ENCODE results near the gene ZNF771. TPM values are rescaled to one million over a fixed set of nuclear protein-coding genes. Genes with fewer than 3 reads are reported as not detected.

The ZNF771 gene
- total and polyA plus RNA-seq, 9 of the 15 experiments (the other 6 are each of a cell fraction or from before 2014, with no cell fraction given): 1.5 to 12.6 (median 4.4) TPM

GRCh38 chr16:30429678-30430427 lies 22.4 kb downstream of the ZNF771 start, which contains the start of gene DCTPP1 (continued):
- TF ChIP-seq KAT8 (IDR thresholded peaks at IDR 0.05; ENCODE audit: low read depth): no peak
- TF ChIP-seq DNMT1 (IDR thresholded peaks at IDR 0.05): no peak
- peak; percentile 34 for TF ChIP-seq EGR1 (conservative IDR thresholded peaks at IDR 0.05)
- no peak for TF ChIP-seq HDAC3 (IDR thresholded peaks at IDR 0.05; ENCODE audit: borderline replicate concordance, partially characterized antibody)
- TF ChIP-seq CBX8 (IDR thresholded peaks at IDR 0.05; ENCODE audit: borderline replicate concordance, extremely low read depth, low read depth, low read length, poor library complexity, severe bottlenecking): no peak
- TF ChIP-seq ZNF140 (CRISPR knock-in tag; IDR thresholded peaks at IDR 0.05): no peak
- TF ChIP-seq POLR2A (conservative IDR thresholded peaks at IDR 0.05): peak; percentile 82
- TF ChIP-seq PHTF2 (CRISPR knock-in tag; IDR thresholded peaks at IDR 0.05): no peak
- TF ChIP-seq RAD51 (IDR thresholded peaks at IDR 0.05; ENCODE audit: borderline replicate concordance, low read depth): no peak
- TF ChIP-seq ZNF165 (CRISPR knock-in tag; IDR thresholded peaks at IDR 0.05; ENCODE audit: borderline replicate concordance): no peak
- no peak for TF ChIP-seq ZNF699 (CRISPR knock-in tag; IDR thresholded peaks at IDR 0.05; ENCODE audit: insufficient replicate concordance)
- no peak for TF ChIP-seq U2AF2 (optimal IDR thresholded peaks at IDR 0.05; ENCODE audit: low read depth, low read length)
- no peak for TF ChIP-seq ZNF830 (CRISPR knock-in tag; IDR thresholded peaks at IDR 0.05)
- no peak for TF ChIP-seq POLR3A (IDR thresholded peaks at IDR 0.05; ENCODE audit: borderline replicate concordance, extremely low read depth, insufficient read depth, insufficient read length)
- TF ChIP-seq NFIC (IDR thresholded peaks at IDR 0.05): no peak
- TF ChIP-seq DACH1 (IDR thresholded peaks at IDR 0.05; ENCODE audit: partially characterized antibody): no peak
- peak; percentile 88 for TF ChIP-seq SMC3 (conservative IDR thresholded peaks at IDR 0.05; ENCODE audit: insufficient read depth, low read depth, low read length)
- no peak for TF ChIP-seq KDM2B (CRISPR knock-in tag; IDR thresholded peaks at IDR 0.05)
- TF ChIP-seq DIDO1 (tag; IDR thresholded peaks at IDR 0.05; ENCODE audit: low read depth): no peak
- no peak for TF ChIP-seq ZNF316 (IDR thresholded peaks at IDR 0.05)
- no peak for TF ChIP-seq ZBTB34 (CRISPR knock-in tag; IDR thresholded peaks at IDR 0.05)
- TF ChIP-seq HDAC8 (tag; IDR thresholded peaks at IDR 0.05): no peak
- TF ChIP-seq RBM34 (IDR thresholded peaks at IDR 0.05; ENCODE audit: borderline replicate concordance, insufficient read depth, low read length): no peak
- no peak for TF ChIP-seq ZNF3 (CRISPR knock-in tag; IDR thresholded peaks at IDR 0.05)
- TF ChIP-seq ZNF133 (CRISPR knock-in tag; IDR thresholded peaks at IDR 0.05): no peak
- TF ChIP-seq ZNF395 (CRISPR knock-in tag; IDR thresholded peaks at IDR 0.05): no peak

All from K562 (cell line).